Measurements from ENCODE around the gene KANK2.
"Not testable (repeated sequence)": the region's sequence is repeated elsewhere in the genome, so short reads cannot be mapped to it uniquely, and the experiment has no call there.

KANK2 gene

DNA sequence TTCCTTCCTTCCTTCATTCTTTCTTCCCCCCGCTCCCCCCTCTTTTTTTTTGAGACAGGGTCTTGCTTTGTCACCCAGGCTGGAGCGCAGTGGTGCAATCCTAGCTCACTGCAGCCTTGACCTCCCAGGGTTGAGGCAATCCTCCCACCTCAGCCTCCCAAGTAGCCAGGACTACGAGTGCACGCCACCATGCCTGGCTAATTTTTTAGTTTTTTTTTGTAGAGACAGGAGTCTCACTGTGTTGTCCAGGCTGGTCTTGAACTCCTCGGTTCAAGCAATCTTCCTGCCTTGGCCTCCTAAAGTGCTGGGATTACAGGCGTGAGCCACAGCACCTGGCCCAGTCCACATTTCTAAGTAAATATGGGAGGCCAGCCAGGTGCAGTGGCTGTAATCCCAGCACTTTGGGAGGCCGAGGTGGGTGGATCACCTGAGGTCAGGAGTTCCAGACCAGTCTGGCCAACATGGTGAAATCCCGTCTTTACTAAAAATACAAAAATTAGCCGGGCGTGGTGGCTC, 57.3 kb downstream of the KANK2 start:
- DNase-seq (ENCODE audit: low read depth) = not testable (repeated sequence)

DNA sequence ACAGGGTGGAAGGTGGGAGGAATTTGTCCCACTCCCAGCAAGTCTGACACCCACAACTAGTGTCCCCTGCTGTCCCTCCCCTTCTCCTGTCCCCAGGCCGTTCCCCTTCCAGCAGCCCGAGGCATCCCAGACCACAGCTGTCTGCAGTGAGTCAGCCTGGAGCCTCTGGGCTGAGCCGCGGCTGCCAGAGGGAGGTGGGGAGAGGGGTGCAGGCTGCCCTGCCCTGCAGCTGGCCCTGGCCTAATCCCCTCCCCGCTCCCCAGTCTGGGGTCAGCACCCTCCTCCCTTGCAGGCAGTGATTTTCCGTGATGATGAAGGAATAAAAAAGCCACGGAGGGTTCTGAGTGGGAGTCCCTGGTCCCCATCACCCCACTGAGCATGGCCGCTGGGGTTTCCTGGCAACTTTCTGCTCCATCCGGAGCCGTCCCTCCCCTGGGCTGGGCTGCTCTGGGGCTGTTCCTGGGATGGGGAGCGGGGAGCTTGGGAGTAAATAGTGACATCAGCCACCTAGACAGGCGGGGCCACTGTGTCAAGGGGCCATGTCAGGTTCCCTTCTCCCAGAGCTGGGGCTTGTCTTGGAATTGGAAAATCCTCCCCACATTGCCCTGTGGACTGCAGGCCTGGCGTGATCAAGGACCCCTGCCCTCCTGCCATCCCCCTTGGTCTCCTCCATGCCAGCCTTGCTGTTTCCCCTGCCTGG, 58.6 kb downstream of the KANK2 start:
- no peak for DNase-seq (ENCODE audit: low read depth)

DNA sequence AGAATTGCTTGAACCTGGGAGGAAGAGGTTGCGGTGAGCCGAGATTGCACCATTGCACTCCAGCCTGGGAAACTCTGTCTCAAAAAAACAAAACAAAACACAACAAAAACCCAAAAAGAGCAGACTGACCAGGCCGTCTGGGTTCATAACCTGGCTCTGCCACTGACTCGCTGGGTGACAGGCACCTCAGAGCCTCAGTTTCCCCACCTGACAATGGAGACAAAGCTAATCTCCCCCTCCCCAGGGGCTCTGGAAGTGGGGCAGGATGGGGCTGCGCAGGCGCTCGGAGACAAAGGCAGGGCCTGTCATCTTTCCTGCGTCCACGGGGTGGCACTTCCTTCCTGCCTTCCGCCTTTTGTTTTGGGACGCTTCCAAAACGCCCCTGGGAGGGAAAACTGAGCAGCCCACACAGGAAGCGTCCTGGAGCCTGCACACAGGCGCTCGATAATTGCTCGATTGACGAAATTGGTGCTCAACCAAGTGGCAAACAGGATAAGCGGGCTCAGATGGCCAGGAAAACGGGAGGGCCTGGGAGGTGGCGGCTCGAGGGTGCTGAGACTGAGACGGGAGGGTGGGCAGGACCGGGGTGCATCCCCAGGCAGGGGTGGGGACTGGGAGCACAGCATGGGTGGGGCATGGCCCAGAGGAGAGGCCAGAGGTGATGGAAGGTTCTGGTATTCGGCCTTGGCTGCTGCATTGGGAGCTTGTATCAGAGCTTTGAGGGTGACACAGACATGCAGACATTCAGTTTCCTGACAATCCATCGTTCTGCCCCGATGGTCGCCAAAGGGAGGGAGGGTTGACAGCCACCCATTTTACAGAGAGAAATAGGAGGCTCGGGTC, 59.6 kb downstream of the KANK2 start:
- peak; percentile 26 for DNase-seq (ENCODE audit: low read depth)

GRCh38 chr19:11136400-11137101, 60.8 kb downstream of the KANK2 start:
- DNase-seq (ENCODE audit: low read depth) = no peak

GRCh38 chr19:11131471-11131870, 65.9 kb downstream of the KANK2 start:
- DNase-seq (ENCODE audit: low read depth) = no peak

- DNase-seq (ENCODE audit: low read depth) = peak; percentile 58
These were observed 66.4 kb downstream of the KANK2 start for GRCh38 chr19:11130824-11131455.

DNA sequence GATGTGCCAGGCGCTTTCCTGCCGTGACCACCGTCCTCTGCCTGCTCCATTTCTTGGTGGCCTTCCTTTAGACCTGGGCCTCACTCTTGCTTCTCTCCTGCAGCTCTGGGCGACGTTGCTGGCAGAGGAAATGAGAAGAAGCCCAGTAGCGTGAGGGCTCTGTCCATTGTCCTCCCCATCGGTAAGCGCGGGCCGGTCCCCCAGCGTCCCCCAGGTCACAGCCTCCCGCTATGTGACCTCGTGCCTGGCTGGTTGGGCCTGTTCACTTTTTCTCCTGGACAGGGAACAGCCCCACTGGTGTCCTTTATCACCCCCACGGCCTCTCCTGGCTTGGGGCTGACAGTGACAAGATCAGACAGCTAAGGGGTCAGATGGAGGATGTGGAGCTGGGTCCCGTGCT, 69.4 kb downstream of the KANK2 start:
- no peak for DNase-seq (ENCODE audit: low read depth)

GRCh38 chr19:11125994-11126685, 71.2 kb downstream of the KANK2 start:
- DNase-seq (ENCODE audit: low read depth) = peak; percentile 65

DNA sequence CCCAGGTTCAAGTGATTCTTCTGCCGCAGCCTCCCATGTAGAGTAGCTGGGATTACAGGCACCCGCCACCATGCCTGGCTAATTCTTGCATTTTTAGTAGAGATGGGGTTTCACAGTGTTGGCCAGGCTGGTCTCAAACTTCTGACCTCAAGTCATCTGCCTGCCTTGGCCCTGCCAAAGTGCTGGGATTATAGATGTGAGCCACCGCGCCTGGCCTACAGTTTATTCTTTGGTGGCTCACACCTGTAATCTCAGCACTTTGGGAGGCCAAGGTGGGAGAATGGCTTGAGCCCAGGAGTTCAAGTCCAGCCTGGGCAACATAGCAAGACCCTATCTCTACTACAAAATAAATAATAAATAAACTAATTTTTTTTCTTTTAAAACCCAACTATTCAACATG, 73.2 kb downstream of the KANK2 start:
- DNase-seq (ENCODE audit: low read depth) = not testable (repeated sequence)

GRCh38 chr19:11123114-11123513, 74.2 kb downstream of the KANK2 start:
- no peak for DNase-seq (ENCODE audit: low read depth)

DNA sequence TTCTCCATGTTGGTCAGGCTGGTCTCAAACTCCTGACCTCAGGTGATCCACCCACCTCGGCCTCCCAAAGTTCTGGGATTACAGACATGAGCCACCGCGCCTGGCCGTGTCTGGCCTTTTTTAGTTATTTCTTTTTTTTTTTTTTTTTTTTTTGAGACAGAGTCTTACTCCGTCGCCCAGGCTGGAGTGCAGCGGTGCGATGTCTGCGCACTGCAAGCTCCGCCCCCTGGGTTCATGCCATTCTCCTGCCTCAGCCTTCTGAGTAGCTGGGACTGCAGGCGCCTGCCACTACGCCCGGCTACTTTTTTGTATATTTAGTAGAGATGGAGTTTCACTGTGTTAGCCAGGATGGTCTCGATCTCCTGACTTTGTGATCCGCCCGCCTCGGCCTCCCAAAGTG, 75.4 kb downstream of the KANK2 start:
- DNase-seq (ENCODE audit: low read depth) = not testable (repeated sequence)

DNA sequence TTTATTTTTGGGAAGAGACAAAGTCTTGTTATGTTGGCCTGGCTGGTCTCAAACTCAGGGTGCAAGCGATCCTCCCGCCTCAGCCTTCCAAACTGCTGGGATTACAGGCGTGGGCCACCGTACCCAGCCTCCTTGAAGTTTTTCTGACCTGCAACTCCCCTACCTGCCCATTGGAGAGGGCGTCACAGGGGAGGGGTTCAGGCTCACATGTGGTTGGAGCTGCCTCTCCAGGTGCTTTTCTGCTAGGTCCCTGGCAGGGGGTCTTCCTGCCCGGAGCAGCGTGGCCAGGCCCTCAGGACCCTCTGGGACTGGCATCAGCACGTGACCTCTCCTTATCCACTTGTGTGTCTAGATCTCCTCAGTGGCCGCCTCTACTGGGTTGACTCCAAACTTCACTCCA, 80.8 kb downstream of the KANK2 start:
- no peak for DNase-seq (ENCODE audit: low read depth)

DNA sequence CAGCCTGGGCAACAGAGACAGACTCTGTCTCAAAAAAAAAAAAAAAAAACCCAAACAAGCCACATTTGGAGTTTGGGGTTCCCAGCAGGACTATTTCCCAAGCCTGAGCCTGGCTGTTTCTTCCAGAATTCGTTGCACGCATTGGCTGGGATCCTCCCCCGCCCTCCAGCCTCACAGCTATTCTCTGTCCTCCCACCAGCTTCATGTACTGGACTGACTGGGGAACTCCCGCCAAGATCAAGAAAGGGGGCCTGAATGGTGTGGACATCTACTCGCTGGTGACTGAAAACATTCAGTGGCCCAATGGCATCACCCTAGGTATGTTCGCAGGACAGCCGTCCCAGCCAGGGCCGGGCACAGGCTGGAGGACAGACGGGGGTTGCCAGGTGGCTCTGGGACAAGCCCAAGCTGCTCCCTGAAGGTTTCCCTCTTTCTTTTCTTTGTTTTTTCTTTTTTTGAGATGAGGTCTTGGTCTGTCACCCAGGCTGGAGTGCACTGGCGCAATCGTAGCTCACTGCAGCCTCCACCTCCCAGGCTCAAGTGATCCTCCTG, 81.4 kb downstream of the KANK2 start:
- no peak for DNase-seq (ENCODE audit: low read depth)

DNA sequence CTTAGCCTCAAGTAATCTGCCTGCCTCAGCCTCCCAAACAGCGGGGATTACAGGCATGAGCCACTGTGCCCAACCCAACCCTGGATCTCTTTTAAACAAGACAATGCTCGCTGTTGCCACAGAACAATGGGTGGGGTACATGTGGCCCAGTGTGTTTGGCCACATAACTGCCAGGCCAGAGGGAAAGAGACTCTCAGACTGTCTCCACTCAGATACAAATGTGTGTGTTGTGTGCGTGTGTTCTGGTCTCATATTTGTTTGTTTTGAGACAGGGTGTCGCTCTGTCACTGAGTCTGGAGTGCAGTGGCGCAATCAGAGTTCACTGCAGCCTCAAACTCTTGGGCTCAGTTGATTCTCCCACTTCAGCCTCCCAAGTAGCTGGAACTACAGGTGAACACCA, 82.3 kb downstream of the KANK2 start:
- DNase-seq (ENCODE audit: low read depth) = no peak
